Osteoblast (primary cell): ENCODE results near the gene AUTS2. TPM values are rescaled to one million over a fixed set of nuclear protein-coding genes. Genes with fewer than 3 reads are reported as not detected.

ENCODE experiments used
- DNase-seq: peaks from one replicate; pipeline ENCODE4 v3.0.0; 2011; ENCODE audit warnings: low spot score, mixed read lengths; ENCODE audit not compliant: insufficient read length; ENCODE audit errors: missing footprints
- H2AFZ ChIP-seq: 2 replicates; pipeline ENCODE4 v1.6.0; 2011; ENCODE audit warnings: mild to moderate bottlenecking, low read length
- H3K27ac ChIP-seq: 2 replicates; pipeline ENCODE4 v1.5.1; 2011; ENCODE audit warnings: mild to moderate bottlenecking, low read depth, low read length, moderate library complexity
- H3K27me3 ChIP-seq: 2 replicates; pipeline ENCODE4 v1.6.0; 2012; ENCODE audit warnings: mild to moderate bottlenecking, control low read depth, inconsistent platforms, low read length, moderate library complexity; ENCODE audit not compliant: insufficient read depth
- H3K36me3 ChIP-seq: 2 replicates; pipeline ENCODE4 v1.5.1; 2011; ENCODE audit warnings: mild to moderate bottlenecking, low read length, control low read depth, moderate library complexity; ENCODE audit not compliant: insufficient read depth
- H3K4me1 ChIP-seq: 2 replicates; pipeline ENCODE4 v1.5.1; 2011; ENCODE audit warnings: mild to moderate bottlenecking, low read length, control low read depth, moderate library complexity; ENCODE audit not compliant: insufficient read depth
- H3K4me2 ChIP-seq: 2 replicates; pipeline ENCODE4 v1.6.0; 2011; ENCODE audit warnings: mild to moderate bottlenecking, low read length; ENCODE audit not compliant: insufficient read depth
- H3K4me3 ChIP-seq: fragments of 200-600 bp; sonication (generic); 3 replicates; pipeline ENCODE4 v1.5.1; 2012; ENCODE audit warnings: mild to moderate bottlenecking, low read length, inconsistent platforms; ENCODE audit not compliant: insufficient read depth
- H3K79me2 ChIP-seq: 2 replicates; pipeline ENCODE4 v1.6.0; 2012; ENCODE audit warnings: mild to moderate bottlenecking, low read length, control low read depth, inconsistent platforms; ENCODE audit not compliant: insufficient read depth
- H3K9me3 ChIP-seq: 2 replicates; pipeline ENCODE4 v1.5.1; 2011; ENCODE audit warnings: low read depth, low read length, control low read depth
- H4K20me1 ChIP-seq: 2 replicates; pipeline ENCODE4 v1.6.0; 2012; ENCODE audit warnings: mild to moderate bottlenecking, low read length, control low read depth; ENCODE audit not compliant: insufficient read depth
- total RNA-seq: library from RNA; depleted of rRNA; stranded (reverse); fragments of >200 nt; gene quantifications from 2 replicates; pipeline ENCODE4 v1.2.3, GENCODE V29; 2012
- TF ChIP-seq, protein P1 (sequence below): IDR thresholded peaks from 2 replicates; pipeline ENCODE4 v1.5.1; 2011; ENCODE audit warnings: mild to moderate bottlenecking, low read depth, low read length, moderate library complexity; ENCODE audit errors: extremely low read depth

Gene AUTS2
- total RNA-seq, 1 donor, result 15.2 TPM

- Histone ChIP-seq H3K27me3 (no peaks in the 10 kb centered on the region), H3K9me3 (no peaks in the 10 kb centered on the region), H3K4me2 (no peak overlapping the region), H3K36me3 (no peaks in the 10 kb centered on the region), H3K79me2 (peaks cover 2% of the 10 kb centered on the region), H4K20me1 (no peaks in the 10 kb centered on the region), H2AFZ (no peak overlapping the region), H3K4me3 (no peak overlapping the region), H3K27ac (no peak overlapping the region), H3K4me1 (peaks cover 4% of the 10 kb centered on the region)
- TF ChIP-seq, protein P1, sequence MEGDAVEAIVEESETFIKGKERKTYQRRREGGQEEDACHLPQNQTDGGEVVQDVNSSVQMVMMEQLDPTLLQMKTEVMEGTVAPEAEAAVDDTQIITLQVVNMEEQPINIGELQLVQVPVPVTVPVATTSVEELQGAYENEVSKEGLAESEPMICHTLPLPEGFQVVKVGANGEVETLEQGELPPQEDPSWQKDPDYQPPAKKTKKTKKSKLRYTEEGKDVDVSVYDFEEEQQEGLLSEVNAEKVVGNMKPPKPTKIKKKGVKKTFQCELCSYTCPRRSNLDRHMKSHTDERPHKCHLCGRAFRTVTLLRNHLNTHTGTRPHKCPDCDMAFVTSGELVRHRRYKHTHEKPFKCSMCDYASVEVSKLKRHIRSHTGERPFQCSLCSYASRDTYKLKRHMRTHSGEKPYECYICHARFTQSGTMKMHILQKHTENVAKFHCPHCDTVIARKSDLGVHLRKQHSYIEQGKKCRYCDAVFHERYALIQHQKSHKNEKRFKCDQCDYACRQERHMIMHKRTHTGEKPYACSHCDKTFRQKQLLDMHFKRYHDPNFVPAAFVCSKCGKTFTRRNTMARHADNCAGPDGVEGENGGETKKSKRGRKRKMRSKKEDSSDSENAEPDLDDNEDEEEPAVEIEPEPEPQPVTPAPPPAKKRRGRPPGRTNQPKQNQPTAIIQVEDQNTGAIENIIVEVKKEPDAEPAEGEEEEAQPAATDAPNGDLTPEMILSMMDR, result no peak
- no peak for DNase-seq
Measured at GRCh38 chr7:69617364-69617763, 19.1 kb downstream of the AUTS2 start.

GRCh38 chr7:69619054-69619453 lies 20.8 kb downstream of the AUTS2 start:
- Histone ChIP-seq H3K27me3 (no peaks in the 10 kb centered on the region), H4K20me1 (no peaks in the 10 kb centered on the region)

GRCh38 chr7:69619635-69620034 lies 21.4 kb downstream of the AUTS2 start:
- Histone ChIP-seq H4K20me1 (no peaks in the 10 kb centered on the region), H3K9me3 (no peaks in the 10 kb centered on the region), H3K36me3 (no peaks in the 10 kb centered on the region), H3K4me2 (peak overlapping the region; percentile 70), H3K4me3 (no peak overlapping the region), H3K27ac (no peak overlapping the region), H2AFZ (no peak overlapping the region), H3K4me1 (peaks cover 4% of the 10 kb centered on the region), H3K79me2 (peaks cover 2% of the 10 kb centered on the region), H3K27me3 (no peaks in the 10 kb centered on the region)
- no peak for DNase-seq
- TF ChIP-seq, protein P1, result no peak

More at GRCh38 chr7:69619054-69619453, 20.8 kb downstream of the AUTS2 start:
- peaks cover 2% of the 10 kb centered on the region for H3K79me2 ChIP-seq
- no peak overlapping the region for H3K27ac ChIP-seq
- H3K4me2 ChIP-seq, result no peak overlapping the region
- H3K4me3 ChIP-seq, result no peak overlapping the region
- H3K9me3 ChIP-seq, result no peaks in the 10 kb centered on the region
- H3K4me1 ChIP-seq, result peaks cover 4% of the 10 kb centered on the region
- DNase-seq, result no peak
- TF ChIP-seq, protein P1, result no peak
- H3K36me3 ChIP-seq, result no peaks in the 10 kb centered on the region
- no peak overlapping the region for H2AFZ ChIP-seq

GRCh38 chr7:69620063-69620462 lies 21.8 kb downstream of the AUTS2 start:
- Histone ChIP-seq H3K27ac (no peak overlapping the region), H3K4me3 (peak overlapping the region; percentile 53), H3K4me2 (peak overlapping the region; percentile 70), H3K4me1 (peaks cover 4% of the 10 kb centered on the region), H3K27me3 (no peaks in the 10 kb centered on the region), H3K36me3 (no peaks in the 10 kb centered on the region), H4K20me1 (no peaks in the 10 kb centered on the region), H3K79me2 (peaks cover 2% of the 10 kb centered on the region), H2AFZ (peak overlapping the region; percentile 57), H3K9me3 (no peaks in the 10 kb centered on the region)
- TF ChIP-seq, protein P1, result no peak
- no peak for DNase-seq
